ENCODE data around the gene HAGHL.

GRCh38 chr16:735982-736453 lies 9.1 kb downstream of the HAGHL start:
- TF ChIP-seq CTCF (conservative IDR thresholded peaks at IDR 0.05; ENCODE audit: low read depth in 2 of 2) = no peak
- no peak for TF ChIP-seq REST (IDR thresholded peaks at IDR 0.05; ENCODE audit: unreplicated experiment)
- no peak for TF ChIP-seq EZH2phosphoT487 (IDR thresholded peaks at IDR 0.05; ENCODE audit: unreplicated experiment)
- no peak for TF ChIP-seq ZNF331 (CRISPR knock-in tag; IDR thresholded peaks at IDR 0.05; ENCODE audit: low read depth)
- TF ChIP-seq EZH2 (IDR thresholded peaks at IDR 0.05; ENCODE audit: low read depth, unreplicated experiment) = no peak
- no peak for TF ChIP-seq POLR2AphosphoS5 (IDR thresholded peaks at IDR 0.05; ENCODE audit: low read depth)
- TF ChIP-seq ZNF114 (CRISPR knock-in tag; IDR thresholded peaks at IDR 0.05) = no peak
- TF ChIP-seq JUNB (IDR thresholded peaks at IDR 0.05; ENCODE audit: unreplicated experiment) = no peak
- TF ChIP-seq ETS1 (IDR thresholded peaks at IDR 0.05) = no peak
